Measurements from ENCODE around the gene RPL37.

Gene RPL37

DNA sequence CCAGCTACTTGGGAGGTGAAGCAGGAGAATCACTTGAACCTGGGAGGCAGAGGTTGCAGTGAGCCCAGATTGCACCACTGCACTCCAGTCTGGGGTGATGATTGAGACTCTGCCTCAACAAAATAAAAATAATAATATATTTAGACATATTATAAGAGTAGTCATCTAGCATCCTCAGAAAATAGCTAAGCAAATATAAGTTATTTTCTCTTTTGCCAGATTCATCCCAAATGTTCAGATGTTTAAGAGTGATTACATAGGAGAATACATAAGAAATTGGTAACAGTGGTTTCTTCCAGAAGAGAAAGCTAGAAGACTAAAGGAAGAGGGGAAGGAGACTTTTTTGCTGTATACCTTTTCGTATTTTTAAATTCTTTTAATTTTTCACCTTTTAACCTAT, 56.9 kb downstream of the RPL37 start:
- DNase-seq = no peak
- peaks cover 32% of the 10 kb centered on the region for H3K36me3 Mint-ChIP-seq
- H3K9me3 Mint-ChIP-seq = no peaks in the 10 kb centered on the region
- CTCF ChIA-PET = interaction anchor here (1.6 kb wide), 1 partner anchor 9 kb away, joined by 3 read pairs; no protein-coding TSS in a partner anchor
- no peaks in the 10 kb centered on the region for H3K27me3 Mint-ChIP-seq
- no peak overlapping the region for H3K27ac Mint-ChIP-seq
- H3K4me3 Mint-ChIP-seq = no peak overlapping the region
- no peaks in the 10 kb centered on the region for H3K4me1 Mint-ChIP-seq

DNA sequence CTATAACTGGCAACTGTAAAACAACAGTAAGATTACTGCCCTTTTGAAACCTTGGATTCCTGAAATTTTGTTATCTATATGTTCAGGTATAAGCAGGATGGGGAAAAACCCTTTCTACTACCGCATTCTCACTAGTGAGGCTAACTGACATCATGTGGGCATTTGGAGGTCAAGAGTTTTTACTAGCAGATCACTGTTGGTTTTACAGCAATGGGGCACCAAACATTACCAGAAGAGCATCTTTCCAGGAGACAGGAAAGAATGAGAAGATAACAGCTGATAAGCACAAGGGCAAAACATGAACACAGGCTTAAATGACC, 58.4 kb downstream of the RPL37 start:
- H3K4me3 Mint-ChIP-seq = no peak overlapping the region
- DNase-seq = no peak
- CTCF ChIA-PET = interaction anchor here (1.6 kb wide), 1 partner anchor 11 kb away, joined by 3 read pairs; no protein-coding TSS in a partner anchor
- no peaks in the 10 kb centered on the region for H3K27me3 Mint-ChIP-seq
- no peaks in the 10 kb centered on the region for H3K4me1 Mint-ChIP-seq
- H3K36me3 Mint-ChIP-seq = peaks cover 32% of the 10 kb centered on the region
- H3K9me3 Mint-ChIP-seq = no peaks in the 10 kb centered on the region
- no peak overlapping the region for H3K27ac Mint-ChIP-seq

DNA sequence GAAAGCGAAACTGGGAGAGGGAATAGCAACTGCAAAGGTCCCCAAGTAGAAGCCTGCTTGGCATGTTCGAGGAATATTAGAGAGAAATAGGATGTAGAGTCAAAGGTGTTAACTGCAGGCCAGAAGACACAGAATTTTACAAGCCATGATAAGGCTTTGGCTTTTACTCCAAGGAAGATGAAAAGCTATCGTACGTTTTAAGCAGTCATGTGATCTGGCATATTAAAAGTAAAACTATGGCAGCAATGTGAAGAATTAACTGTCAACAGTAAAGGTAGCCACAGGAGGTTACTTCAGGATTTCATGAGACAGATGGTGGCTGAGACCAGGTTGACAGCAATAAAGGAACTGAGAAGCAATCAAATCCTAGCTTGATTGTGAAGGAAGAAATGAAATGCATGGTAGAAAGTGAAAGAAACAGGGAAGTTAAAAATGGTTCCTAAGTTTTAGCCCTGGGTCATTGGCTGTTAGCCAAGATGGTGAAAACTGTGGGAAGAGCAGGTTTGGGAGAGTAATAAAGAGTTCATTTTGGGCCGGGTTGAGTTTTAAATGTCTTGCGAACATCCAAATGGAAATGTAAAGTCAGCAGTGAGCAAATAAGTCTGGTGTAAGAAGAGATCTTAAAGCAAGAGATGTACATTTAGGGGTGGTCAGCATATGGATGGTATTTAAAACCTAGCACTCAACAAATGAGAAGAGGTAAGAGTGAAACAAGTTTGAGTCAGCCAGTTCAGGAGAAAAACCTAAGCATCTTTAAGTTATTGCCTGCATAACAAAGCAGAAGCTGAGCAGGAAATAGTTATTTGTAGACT, 59.0 kb downstream of the RPL37 start:
- DNase-seq = no peak
- H3K27ac Mint-ChIP-seq = no peak overlapping the region
- H3K9me3 Mint-ChIP-seq = no peaks in the 10 kb centered on the region
- no peaks in the 10 kb centered on the region for H3K4me1 Mint-ChIP-seq
- CTCF ChIA-PET = no interaction called here
- H3K4me3 Mint-ChIP-seq = no peak overlapping the region
- peaks cover 32% of the 10 kb centered on the region for H3K36me3 Mint-ChIP-seq
- H3K27me3 Mint-ChIP-seq = no peaks in the 10 kb centered on the region

Measured in activated naive CD4-positive, alpha-beta T cell treated with anti-CD3 and anti-CD28 coated beads, Interleukin-2, amount 10 ng/mL, durations not matched to agents 7 days and 5 days (primary cell).